OCI-LY7 (cell line): ENCODE measurements around the gene GAS7.

Experiments used
- EZH2phosphoT487 ChIP-seq: fragments of 200-600 bp; sonication (generic); IDR thresholded peaks from 2 replicates; pipeline ENCODE4 v1.6.1; 2018; ENCODE audit warnings: low read depth, borderline replicate concordance, mild to moderate bottlenecking, mixed run types, antibody characterized with exemption, low read length, moderate library complexity, mixed read lengths
- TF ChIP-seq, protein P1 (sequence below): fragments of 200-600 bp; sonication (generic); conservative IDR thresholded peaks from 2 replicates; pipeline ENCODE4 v1.5.1; 2014; ENCODE audit warnings: mild to moderate bottlenecking, antibody characterized with exemption, low read length, moderate library complexity, mixed read lengths

DNA sequence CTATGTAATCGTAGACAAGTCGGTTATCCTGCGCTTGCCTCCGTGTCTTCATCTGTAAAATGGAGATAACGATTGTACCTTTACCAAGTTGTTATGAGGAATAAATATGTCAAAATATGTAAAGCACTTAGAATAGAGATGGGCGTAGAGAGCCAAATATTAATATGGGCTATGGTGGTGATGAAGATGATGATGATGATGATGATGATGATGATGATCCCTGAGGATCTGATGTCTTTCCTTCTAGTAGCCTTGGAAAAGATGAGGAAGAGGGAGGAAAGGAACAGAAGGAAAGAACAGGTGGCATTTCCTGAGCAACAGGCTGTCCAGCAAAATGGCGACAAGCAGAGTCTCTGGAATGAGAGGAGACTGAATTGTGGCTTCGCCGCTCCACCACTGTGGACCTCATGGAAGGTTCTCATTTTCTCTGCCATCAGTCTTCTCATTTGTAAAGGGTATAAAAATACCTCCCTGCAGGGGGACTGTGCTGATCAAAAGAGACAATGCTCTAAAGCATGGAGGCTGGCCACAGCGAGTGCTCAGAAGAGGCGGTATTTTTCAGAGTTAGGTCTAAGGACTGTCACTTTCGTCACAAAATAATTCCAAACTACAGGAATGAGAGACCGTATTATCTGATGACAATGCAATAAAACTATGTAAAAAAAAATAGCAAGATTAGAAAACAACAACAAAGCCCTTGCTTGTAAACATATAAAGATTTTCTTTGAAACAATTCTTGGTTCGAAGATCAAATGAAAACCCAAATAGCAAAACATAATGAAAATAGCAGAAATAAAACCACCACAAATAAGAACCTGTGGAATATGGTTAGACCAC is 276.2 kb downstream of the GAS7 start:
- TF ChIP-seq, protein P1, sequence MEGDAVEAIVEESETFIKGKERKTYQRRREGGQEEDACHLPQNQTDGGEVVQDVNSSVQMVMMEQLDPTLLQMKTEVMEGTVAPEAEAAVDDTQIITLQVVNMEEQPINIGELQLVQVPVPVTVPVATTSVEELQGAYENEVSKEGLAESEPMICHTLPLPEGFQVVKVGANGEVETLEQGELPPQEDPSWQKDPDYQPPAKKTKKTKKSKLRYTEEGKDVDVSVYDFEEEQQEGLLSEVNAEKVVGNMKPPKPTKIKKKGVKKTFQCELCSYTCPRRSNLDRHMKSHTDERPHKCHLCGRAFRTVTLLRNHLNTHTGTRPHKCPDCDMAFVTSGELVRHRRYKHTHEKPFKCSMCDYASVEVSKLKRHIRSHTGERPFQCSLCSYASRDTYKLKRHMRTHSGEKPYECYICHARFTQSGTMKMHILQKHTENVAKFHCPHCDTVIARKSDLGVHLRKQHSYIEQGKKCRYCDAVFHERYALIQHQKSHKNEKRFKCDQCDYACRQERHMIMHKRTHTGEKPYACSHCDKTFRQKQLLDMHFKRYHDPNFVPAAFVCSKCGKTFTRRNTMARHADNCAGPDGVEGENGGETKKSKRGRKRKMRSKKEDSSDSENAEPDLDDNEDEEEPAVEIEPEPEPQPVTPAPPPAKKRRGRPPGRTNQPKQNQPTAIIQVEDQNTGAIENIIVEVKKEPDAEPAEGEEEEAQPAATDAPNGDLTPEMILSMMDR, result no peak
- TF ChIP-seq EZH2phosphoT487, result no peak
